Measurements from ENCODE around the gene FYB1.

Gene FYB1

GRCh38 chr5:39113354-39113953, 105.9 kb downstream of the FYB1 start:
- no peak for DNase-seq (ENCODE audit: low read depth)
- TF ChIP-seq, protein P1, sequence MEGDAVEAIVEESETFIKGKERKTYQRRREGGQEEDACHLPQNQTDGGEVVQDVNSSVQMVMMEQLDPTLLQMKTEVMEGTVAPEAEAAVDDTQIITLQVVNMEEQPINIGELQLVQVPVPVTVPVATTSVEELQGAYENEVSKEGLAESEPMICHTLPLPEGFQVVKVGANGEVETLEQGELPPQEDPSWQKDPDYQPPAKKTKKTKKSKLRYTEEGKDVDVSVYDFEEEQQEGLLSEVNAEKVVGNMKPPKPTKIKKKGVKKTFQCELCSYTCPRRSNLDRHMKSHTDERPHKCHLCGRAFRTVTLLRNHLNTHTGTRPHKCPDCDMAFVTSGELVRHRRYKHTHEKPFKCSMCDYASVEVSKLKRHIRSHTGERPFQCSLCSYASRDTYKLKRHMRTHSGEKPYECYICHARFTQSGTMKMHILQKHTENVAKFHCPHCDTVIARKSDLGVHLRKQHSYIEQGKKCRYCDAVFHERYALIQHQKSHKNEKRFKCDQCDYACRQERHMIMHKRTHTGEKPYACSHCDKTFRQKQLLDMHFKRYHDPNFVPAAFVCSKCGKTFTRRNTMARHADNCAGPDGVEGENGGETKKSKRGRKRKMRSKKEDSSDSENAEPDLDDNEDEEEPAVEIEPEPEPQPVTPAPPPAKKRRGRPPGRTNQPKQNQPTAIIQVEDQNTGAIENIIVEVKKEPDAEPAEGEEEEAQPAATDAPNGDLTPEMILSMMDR (conservative IDR thresholded peaks at IDR 0.05; ENCODE audit: control insufficient read depth, insufficient read depth, low read depth, low read length) = no peak
- no peak overlapping the region for H3K4me3 ChIP-seq (ENCODE audit: control insufficient read depth, low read depth, low read length)

- DNase-seq (ENCODE audit: low read depth) = no peak
- TF ChIP-seq, protein P1 (conservative IDR thresholded peaks at IDR 0.05; ENCODE audit: control insufficient read depth, insufficient read depth, low read depth, low read length) = no peak
- no peak overlapping the region for H3K4me3 ChIP-seq (ENCODE audit: control insufficient read depth, low read depth, low read length)
Measured at GRCh38 chr5:39109606-39110005, 109.8 kb downstream of the FYB1 start.

- DNase-seq (ENCODE audit: low read depth) = no peak
- TF ChIP-seq, protein P1 (conservative IDR thresholded peaks at IDR 0.05; ENCODE audit: control insufficient read depth, insufficient read depth, low read depth, low read length) = no peak
- no peak overlapping the region for H3K4me3 ChIP-seq (ENCODE audit: control insufficient read depth, low read depth, low read length)
Measured at GRCh38 chr5:39108987-39109386, 110.4 kb downstream of the FYB1 start.

GRCh38 chr5:39107350-39107749, 112.0 kb downstream of the FYB1 start:
- TF ChIP-seq, protein P1 (conservative IDR thresholded peaks at IDR 0.05; ENCODE audit: control insufficient read depth, insufficient read depth, low read depth, low read length) = no peak
- no peak for DNase-seq (ENCODE audit: low read depth)
- no peak overlapping the region for H3K4me3 ChIP-seq (ENCODE audit: control insufficient read depth, low read depth, low read length)

DNA sequence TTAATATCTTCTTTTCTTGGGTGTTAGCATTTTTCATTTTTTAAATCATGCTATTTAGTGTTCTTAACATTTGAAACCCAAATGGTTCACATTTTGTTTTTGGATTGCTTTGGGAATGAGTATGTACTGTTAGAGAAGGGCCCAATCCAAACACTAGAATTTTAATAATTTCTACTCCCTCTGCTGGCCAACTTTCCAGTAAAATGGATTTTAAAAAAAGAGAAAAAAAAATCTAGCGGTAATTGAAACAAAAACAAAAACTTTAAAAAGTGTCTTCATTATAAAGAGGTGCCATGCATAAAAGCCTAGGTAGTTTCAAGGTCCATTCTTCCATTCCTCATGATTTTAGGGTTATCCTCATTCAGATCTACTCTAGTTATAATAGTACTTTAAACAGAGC, 113.0 kb downstream of the FYB1 start:
- TF ChIP-seq, protein P1 (conservative IDR thresholded peaks at IDR 0.05; ENCODE audit: control insufficient read depth, insufficient read depth, low read depth, low read length) = peak; percentile 35
- peak; percentile 44 for DNase-seq (ENCODE audit: low read depth)
- H3K4me3 ChIP-seq (ENCODE audit: control insufficient read depth, low read depth, low read length) = no peak overlapping the region

DNA sequence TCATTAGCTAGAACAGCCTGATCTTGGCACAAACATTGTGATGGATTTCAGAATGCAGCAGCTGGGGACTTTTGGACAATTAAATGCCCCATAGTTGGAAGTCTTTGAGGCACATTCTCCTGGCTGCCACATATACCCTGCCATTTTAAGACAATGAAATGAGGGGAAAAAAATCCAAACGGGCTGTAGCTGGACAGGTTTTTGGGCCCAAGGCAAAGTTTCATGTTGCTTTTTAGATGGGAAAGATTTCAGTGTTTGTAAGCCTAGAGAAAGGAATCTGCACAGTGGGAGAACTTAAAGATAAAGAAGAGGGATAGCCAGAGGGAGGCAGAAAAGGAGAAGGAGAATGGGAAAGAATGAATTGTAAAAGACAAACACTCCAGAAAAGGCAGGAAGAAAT, 115.1 kb downstream of the FYB1 start:
- no peak overlapping the region for H3K4me3 ChIP-seq (ENCODE audit: control insufficient read depth, low read depth, low read length)
- TF ChIP-seq, protein P1 (conservative IDR thresholded peaks at IDR 0.05; ENCODE audit: control insufficient read depth, insufficient read depth, low read depth, low read length) = no peak
- no peak for DNase-seq (ENCODE audit: low read depth)
